NB4 (cell line): ENCODE results near the gene SATB2.

Experiments
- CTCF ChIP-seq: IDR thresholded peaks from one replicate; pipeline ENCODE4 v1.5.1; 2012; ENCODE audit warnings: low read depth, low read length
- MYC ChIP-seq: IDR thresholded peaks from 2 replicates; pipeline ENCODE4 v1.6.1; 2011; ENCODE audit warnings: low read depth, low read length
- POLR2A ChIP-seq: IDR thresholded peaks from 2 replicates; pipeline ENCODE4 v1.6.1; 2011; ENCODE audit warnings: mild to moderate bottlenecking; ENCODE audit not compliant: insufficient read length; ENCODE audit errors: extremely low read depth

- no peak for TF ChIP-seq POLR2A
- no peak for TF ChIP-seq CTCF
- TF ChIP-seq MYC, result no peak
Observed at GRCh38 chr2:199315299-199316179, 142.2 kb downstream of the SATB2 start.
